Ovary (tissue), 3 donors: ENCODE measurements around the gene IL24.

Source experiments
- POLR2A ChIP-seq: fragments of 450-650 bp; IDR thresholded peaks from one replicate; pipeline ENCODE4 v1.6.1; 2017; ENCODE audit warnings: antibody characterized with exemption, mild to moderate bottlenecking, moderate library complexity
- TF ChIP-seq, protein P1 (sequence below), 3 donors: fragments of 450-650 bp in 2 of 3; fragments of 200-600 bp in 1 of 3; IDR thresholded peaks; one replicate each; pipeline versions ENCODE4 v1.5.1 to v1.8.0; 2016 to 2022; ENCODE audit warnings: antibody characterized with exemption in 3 of 3, mild to moderate bottlenecking in 1 of 3
- donor health status: DM: no; HTN: no; CAD: no.

GRCh38 chr1:206847946-206848345, 49.3 kb upstream of the IL24 start:
- TF ChIP-seq, protein P1, sequence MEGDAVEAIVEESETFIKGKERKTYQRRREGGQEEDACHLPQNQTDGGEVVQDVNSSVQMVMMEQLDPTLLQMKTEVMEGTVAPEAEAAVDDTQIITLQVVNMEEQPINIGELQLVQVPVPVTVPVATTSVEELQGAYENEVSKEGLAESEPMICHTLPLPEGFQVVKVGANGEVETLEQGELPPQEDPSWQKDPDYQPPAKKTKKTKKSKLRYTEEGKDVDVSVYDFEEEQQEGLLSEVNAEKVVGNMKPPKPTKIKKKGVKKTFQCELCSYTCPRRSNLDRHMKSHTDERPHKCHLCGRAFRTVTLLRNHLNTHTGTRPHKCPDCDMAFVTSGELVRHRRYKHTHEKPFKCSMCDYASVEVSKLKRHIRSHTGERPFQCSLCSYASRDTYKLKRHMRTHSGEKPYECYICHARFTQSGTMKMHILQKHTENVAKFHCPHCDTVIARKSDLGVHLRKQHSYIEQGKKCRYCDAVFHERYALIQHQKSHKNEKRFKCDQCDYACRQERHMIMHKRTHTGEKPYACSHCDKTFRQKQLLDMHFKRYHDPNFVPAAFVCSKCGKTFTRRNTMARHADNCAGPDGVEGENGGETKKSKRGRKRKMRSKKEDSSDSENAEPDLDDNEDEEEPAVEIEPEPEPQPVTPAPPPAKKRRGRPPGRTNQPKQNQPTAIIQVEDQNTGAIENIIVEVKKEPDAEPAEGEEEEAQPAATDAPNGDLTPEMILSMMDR (IDR thresholded peaks at IDR 0.05): no peak
- TF ChIP-seq POLR2A: no peak
